Uterus (tissue), 2 donors: Measurements from ENCODE around the gene PHLPP1.

Source experiments
- POLR2A ChIP-seq, 2 donors: fragments of 450-650 bp; IDR thresholded peaks; one replicate each; pipeline ENCODE4 v1.6.1; 2016; ENCODE audit warnings: antibody characterized with exemption in 2 of 2, mild to moderate bottlenecking in 1 of 2, moderate library complexity in 1 of 2
- TF ChIP-seq, protein P1 (sequence below), 4 experiments: fragments of 200-600 bp in 2 of 4; fragments of 450-650 bp in 2 of 4; sonication (generic) in 2 of 4; IDR thresholded peaks; one replicate each; pipeline ENCODE4 v1.5.1; 2016 to 2019; ENCODE audit warnings: antibody characterized with exemption in 4 of 4, mild to moderate bottlenecking in 2 of 4, moderate library complexity in 1 of 4

DNA sequence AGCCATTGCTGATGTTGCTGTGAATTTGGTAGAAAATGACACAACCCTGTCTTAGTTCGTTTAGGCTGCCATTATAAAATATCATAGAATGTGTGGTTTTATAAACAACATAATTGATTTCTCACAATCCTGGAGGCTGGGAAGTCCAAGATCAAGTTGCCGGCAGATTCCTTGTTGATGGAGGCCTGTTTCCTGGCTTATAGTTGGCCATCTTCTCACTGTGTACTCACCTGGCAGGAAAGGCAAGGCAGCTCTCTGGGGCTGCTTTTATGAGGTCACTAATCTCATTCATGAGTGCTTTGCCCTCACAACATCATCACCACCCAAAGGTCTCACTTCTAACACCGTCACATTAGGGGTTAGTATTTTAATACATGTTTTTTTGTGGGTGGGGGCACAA lies 58.4 kb downstream of the PHLPP1 start:
- TF ChIP-seq, protein P1, sequence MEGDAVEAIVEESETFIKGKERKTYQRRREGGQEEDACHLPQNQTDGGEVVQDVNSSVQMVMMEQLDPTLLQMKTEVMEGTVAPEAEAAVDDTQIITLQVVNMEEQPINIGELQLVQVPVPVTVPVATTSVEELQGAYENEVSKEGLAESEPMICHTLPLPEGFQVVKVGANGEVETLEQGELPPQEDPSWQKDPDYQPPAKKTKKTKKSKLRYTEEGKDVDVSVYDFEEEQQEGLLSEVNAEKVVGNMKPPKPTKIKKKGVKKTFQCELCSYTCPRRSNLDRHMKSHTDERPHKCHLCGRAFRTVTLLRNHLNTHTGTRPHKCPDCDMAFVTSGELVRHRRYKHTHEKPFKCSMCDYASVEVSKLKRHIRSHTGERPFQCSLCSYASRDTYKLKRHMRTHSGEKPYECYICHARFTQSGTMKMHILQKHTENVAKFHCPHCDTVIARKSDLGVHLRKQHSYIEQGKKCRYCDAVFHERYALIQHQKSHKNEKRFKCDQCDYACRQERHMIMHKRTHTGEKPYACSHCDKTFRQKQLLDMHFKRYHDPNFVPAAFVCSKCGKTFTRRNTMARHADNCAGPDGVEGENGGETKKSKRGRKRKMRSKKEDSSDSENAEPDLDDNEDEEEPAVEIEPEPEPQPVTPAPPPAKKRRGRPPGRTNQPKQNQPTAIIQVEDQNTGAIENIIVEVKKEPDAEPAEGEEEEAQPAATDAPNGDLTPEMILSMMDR (IDR thresholded peaks at IDR 0.05), result no peak
- TF ChIP-seq POLR2A (IDR thresholded peaks at IDR 0.05), result no peak
